ENCODE data around the gene PTPRN2.

DNA sequence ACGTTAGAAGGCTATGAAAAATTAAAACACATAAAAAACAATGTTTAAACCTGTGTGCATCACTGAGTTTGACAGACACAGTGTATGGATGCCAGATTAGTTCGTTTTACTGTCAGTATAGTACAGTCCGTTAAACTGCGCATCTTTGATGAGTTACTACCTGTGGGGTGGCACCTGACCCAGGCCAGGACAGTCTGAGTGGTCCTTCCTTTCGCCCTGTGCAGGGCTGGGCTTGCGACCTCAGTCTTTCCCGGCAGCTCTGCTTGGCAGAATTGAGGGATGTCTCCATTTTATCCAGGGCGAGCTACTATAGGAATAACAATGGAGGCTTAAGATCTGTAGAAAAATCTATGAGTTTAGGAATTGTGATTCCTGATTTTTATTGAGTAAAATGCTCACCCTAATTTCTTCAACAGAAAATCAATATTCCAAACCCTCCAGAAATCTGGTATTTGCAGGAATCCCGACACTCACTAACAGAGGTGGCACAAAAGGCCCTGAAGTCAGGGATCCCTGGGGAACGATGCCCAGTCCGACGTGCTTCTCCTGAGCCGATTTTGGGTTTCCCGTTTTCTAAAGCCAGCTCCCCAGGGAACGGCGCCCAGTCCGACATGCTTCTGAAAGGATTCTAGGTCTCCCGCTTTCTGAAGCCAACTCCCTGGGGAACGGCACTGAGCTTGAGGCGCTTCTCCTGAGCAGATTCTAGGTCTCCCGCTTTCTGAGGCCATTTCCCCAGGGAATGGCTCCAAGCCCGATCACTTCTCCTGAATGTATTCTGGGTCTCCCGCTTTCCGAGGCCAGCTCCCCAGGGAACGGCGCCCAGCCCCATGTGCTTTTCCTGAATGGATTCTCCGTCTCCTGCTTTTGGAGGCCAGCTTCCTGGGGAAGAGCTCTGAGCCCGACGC, 873.2 kb downstream of the PTPRN2 start:
- TF ChIP-seq, protein P1, sequence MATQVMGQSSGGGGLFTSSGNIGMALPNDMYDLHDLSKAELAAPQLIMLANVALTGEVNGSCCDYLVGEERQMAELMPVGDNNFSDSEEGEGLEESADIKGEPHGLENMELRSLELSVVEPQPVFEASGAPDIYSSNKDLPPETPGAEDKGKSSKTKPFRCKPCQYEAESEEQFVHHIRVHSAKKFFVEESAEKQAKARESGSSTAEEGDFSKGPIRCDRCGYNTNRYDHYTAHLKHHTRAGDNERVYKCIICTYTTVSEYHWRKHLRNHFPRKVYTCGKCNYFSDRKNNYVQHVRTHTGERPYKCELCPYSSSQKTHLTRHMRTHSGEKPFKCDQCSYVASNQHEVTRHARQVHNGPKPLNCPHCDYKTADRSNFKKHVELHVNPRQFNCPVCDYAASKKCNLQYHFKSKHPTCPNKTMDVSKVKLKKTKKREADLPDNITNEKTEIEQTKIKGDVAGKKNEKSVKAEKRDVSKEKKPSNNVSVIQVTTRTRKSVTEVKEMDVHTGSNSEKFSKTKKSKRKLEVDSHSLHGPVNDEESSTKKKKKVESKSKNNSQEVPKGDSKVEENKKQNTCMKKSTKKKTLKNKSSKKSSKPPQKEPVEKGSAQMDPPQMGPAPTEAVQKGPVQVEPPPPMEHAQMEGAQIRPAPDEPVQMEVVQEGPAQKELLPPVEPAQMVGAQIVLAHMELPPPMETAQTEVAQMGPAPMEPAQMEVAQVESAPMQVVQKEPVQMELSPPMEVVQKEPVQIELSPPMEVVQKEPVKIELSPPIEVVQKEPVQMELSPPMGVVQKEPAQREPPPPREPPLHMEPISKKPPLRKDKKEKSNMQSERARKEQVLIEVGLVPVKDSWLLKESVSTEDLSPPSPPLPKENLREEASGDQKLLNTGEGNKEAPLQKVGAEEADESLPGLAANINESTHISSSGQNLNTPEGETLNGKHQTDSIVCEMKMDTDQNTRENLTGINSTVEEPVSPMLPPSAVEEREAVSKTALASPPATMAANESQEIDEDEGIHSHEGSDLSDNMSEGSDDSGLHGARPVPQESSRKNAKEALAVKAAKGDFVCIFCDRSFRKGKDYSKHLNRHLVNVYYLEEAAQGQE (IDR thresholded peaks at IDR 0.05; ENCODE audit: insufficient read depth in 1 of 2, low read depth in 2 of 2, low read length in 1 of 2) = no peak
- no peak for TF ChIP-seq CTCF (IDR thresholded peaks at IDR 0.05)
- TF ChIP-seq POLR2AphosphoS5 (IDR thresholded peaks at IDR 0.05; ENCODE audit: low read depth, low read length) = no peak
- no peak for TF ChIP-seq TCF7L2 (IDR thresholded peaks at IDR 0.05; ENCODE audit: low read depth, low read length)
- no peak for TF ChIP-seq SIN3A (IDR thresholded peaks at IDR 0.05; ENCODE audit: borderline replicate concordance, insufficient read depth, low read depth, low read length)
